H1 (cell line): ENCODE results near the gene CAMTA1. TPM values are rescaled to one million over a fixed set of nuclear protein-coding genes. Genes with fewer than 3 reads are reported as not detected.
A peak's percentile ranks its signal among the peaks of the same experiment; 100 is the strongest.

Experiments used
- CTCF ChIA-PET: fragments of 300-600 bp; sonication (Branson Sonifier 250); formaldehyde crosslinking; loops from one replicate; lab custom pipeline; 2021; ENCODE audit not compliant: partially characterized antibody; lab: Charles Lee
- POLR2A ChIA-PET: fragments of 300-600 bp; sonication (Branson Sonifier 250); formaldehyde crosslinking; loops from one replicate; lab custom pipeline; 2021; ENCODE audit warnings: inconsistent platforms; ENCODE audit not compliant: partially characterized antibody; lab: Charles Lee
- DNase-seq, 2 experiments: peaks; one replicate each; pipeline versions ENCODE4 v3.0.0 to v3.0.0-alpha.2; 2010 to 2022; ENCODE audit warnings: low spot score in 2 of 2, low read depth in 1 of 2, mixed read lengths in 1 of 2
- FAIRE-seq: peaks from 2 replicates; lab custom pipeline; 2011; peaks lifted over from hg19 to GRCh38; lab: Jason Lieb, UNC
- H2AFZ ChIP-seq: 2 replicates; pipeline ENCODE4 v1.8.1; 2012; ENCODE audit warnings: low read length, inconsistent platforms
- H2AK5ac ChIP-seq: 2 replicates; pipeline ENCODE4 v1.6.1; 2013; ENCODE audit warnings: low read depth, low read length
- H2BK120ac ChIP-seq: replicated peaks from 2 replicates; pipeline ENCODE3; 2013; ENCODE audit warnings: low read depth, low read length, inconsistent platforms
- H2BK12ac ChIP-seq: 2 replicates; pipeline ENCODE4 v1.6.1; 2013; ENCODE audit warnings: low read depth, low read length
- H2BK15ac ChIP-seq: 2 replicates; pipeline ENCODE4 v1.6.1; 2013; ENCODE audit warnings: low read length
- H2BK20ac ChIP-seq: 2 replicates; pipeline ENCODE4 v1.6.1; 2013; ENCODE audit warnings: low read length
- H2BK5ac ChIP-seq: 2 replicates; pipeline ENCODE4 v1.6.1; 2013; ENCODE audit warnings: low read depth, low read length
- H3K14ac ChIP-seq: 2 replicates; pipeline ENCODE4 v1.6.1; 2013; ENCODE audit warnings: inconsistent platforms; ENCODE audit not compliant: insufficient read length
- H3K18ac ChIP-seq: 2 replicates; pipeline ENCODE4 v1.6.1; 2013; ENCODE audit warnings: low read length; ENCODE audit errors: extremely low read depth
- H3K23ac ChIP-seq: 2 replicates; pipeline ENCODE4 v1.6.1; 2013; ENCODE audit warnings: inconsistent platforms; ENCODE audit not compliant: insufficient read length
- H3K23me2 ChIP-seq: 2 replicates; pipeline ENCODE4 v1.6.1; 2013; ENCODE audit warnings: low read depth, low read length
- H3K27ac ChIP-seq: 2 replicates; pipeline ENCODE4 v1.6.1; 2011; ENCODE audit warnings: low read depth, low read length, inconsistent platforms
- H3K27me3 ChIP-seq, 4 experiments: replicated peaks in 1 of 4; 1 replicate in 1 of 4; 2 replicates in 3 of 4; pipeline versions ENCODE4 v1.6.1 to v1.8.1; 2011 to 2013; ENCODE audit warnings: low read length in 3 of 4, mild to moderate bottlenecking in 3 of 4, inconsistent platforms in 2 of 4, mixed read lengths in 2 of 4, moderate library complexity in 1 of 4; ENCODE audit not compliant: control insufficient read depth in 3 of 4, insufficient read depth in 3 of 4; ENCODE audit errors: extremely low read depth in 1 of 4
- H3K36me3 ChIP-seq, 4 experiments: 2 replicates each; pipeline versions ENCODE4 v1.6.1 to v1.8.1; 2011 to 2013; ENCODE audit warnings: mild to moderate bottlenecking in 4 of 4, low read length in 3 of 4, moderate library complexity in 2 of 4, control low read depth in 1 of 4, inconsistent platforms in 1 of 4; ENCODE audit not compliant: insufficient read depth in 4 of 4, control insufficient read depth in 2 of 4
- H3K4ac ChIP-seq: replicated peaks from 2 replicates; pipeline ENCODE3; 2013; ENCODE audit warnings: low read length, low read depth, mixed read lengths, inconsistent platforms; ENCODE audit not compliant: insufficient read length
- H3K4me1 ChIP-seq, 4 experiments: replicated peaks in 1 of 4; 1 replicate in 1 of 4; 2 replicates in 3 of 4; pipeline versions ENCODE4 v1.6.1 to v1.8.1; 2011 to 2013; ENCODE audit warnings: low read length in 3 of 4, inconsistent platforms in 2 of 4, mixed read lengths in 1 of 4; ENCODE audit not compliant: insufficient read depth in 4 of 4, control insufficient read depth in 3 of 4
- H3K4me2 ChIP-seq, 2 experiments: 2 replicates each; pipeline versions ENCODE4 v1.6.1 to v1.8.1; 2011 to 2013; ENCODE audit warnings: low read depth in 2 of 2, low read length in 2 of 2, control low read depth in 1 of 2, inconsistent platforms in 1 of 2, mild to moderate bottlenecking in 1 of 2; ENCODE audit not compliant: insufficient read depth in 1 of 2
- H3K4me3 ChIP-seq, 4 experiments: fragments of 200-600, 300-600 bp in 1 of 4; sonication (generic), shearing (Covaris generic), sonication (Bioruptor Twin) in 1 of 4; 2 replicates each; pipeline versions ENCODE4 v1.5.1 to v1.8.1; 2011 to 2016; ENCODE audit warnings: low read length in 4 of 4, low read depth in 3 of 4, control low read depth in 2 of 4, inconsistent platforms in 2 of 4, mild to moderate bottlenecking in 2 of 4, mixed read lengths in 1 of 4, moderate library complexity in 1 of 4; ENCODE audit not compliant: insufficient read depth in 2 of 4; ENCODE audit errors: extremely low read depth in 1 of 4
- H3K56ac ChIP-seq: replicated peaks from 2 replicates; pipeline ENCODE3; 2013; ENCODE audit warnings: low read depth, mild to moderate bottlenecking, mixed read lengths, low read length, inconsistent platforms; ENCODE audit not compliant: insufficient read length
- H3K79me1 ChIP-seq: 2 replicates; pipeline ENCODE4 v1.6.1; 2013; ENCODE audit warnings: low read depth, low read length, control low read depth
- H3K79me2 ChIP-seq, 2 experiments: 2 replicates each; pipeline versions ENCODE4 v1.6.1 to v1.8.1; 2012 to 2013; ENCODE audit warnings: low read length in 2 of 2, mild to moderate bottlenecking in 2 of 2, inconsistent platforms in 1 of 2; ENCODE audit not compliant: insufficient read depth in 2 of 2, control insufficient read depth in 1 of 2
- H3K9ac ChIP-seq, 4 experiments: replicated peaks in 1 of 4; 1 replicate in 1 of 4; 2 replicates in 3 of 4; pipeline versions ENCODE4 v1.6.1 to v1.8.1; 2011 to 2013; ENCODE audit warnings: low read depth in 3 of 4, low read length in 3 of 4, control low read depth in 2 of 4, mild to moderate bottlenecking in 2 of 4, moderate library complexity in 2 of 4, inconsistent platforms in 1 of 4; ENCODE audit errors: extremely low read depth in 1 of 4
- H3K9me3 ChIP-seq, 2 experiments: 2 replicates each; pipeline versions ENCODE4 v1.6.1 to v1.8.1; 2012 to 2013; ENCODE audit warnings: mild to moderate bottlenecking in 2 of 2, moderate library complexity in 2 of 2, control low read depth in 1 of 2, inconsistent platforms in 1 of 2, low read depth in 1 of 2, low read length in 1 of 2, mixed read lengths in 1 of 2; ENCODE audit not compliant: insufficient read depth in 2 of 2
- H4K20me1 ChIP-seq, 2 experiments: replicated peaks in 1 of 2; 2 replicates each; pipeline versions ENCODE3 to v1.8.1; 2011 to 2013; ENCODE audit warnings: inconsistent platforms in 2 of 2, low read length in 2 of 2, mild to moderate bottlenecking in 1 of 2; ENCODE audit not compliant: insufficient read depth in 2 of 2, control insufficient read depth in 1 of 2
- H4K5ac ChIP-seq: 2 replicates; pipeline ENCODE4 v1.6.1; 2013; ENCODE audit warnings: low read length, low read depth, mixed read lengths, inconsistent platforms; ENCODE audit not compliant: insufficient read length
- H4K8ac ChIP-seq: 2 replicates; pipeline ENCODE4 v1.8.0; 2013; ENCODE audit warnings: mild to moderate bottlenecking, moderate library complexity, low read length, inconsistent platforms; ENCODE audit not compliant: insufficient read depth; ENCODE audit errors: extremely low read depth
- H4K91ac ChIP-seq: replicated peaks from 2 replicates; pipeline ENCODE3; 2013; ENCODE audit warnings: low read length, mixed read lengths, inconsistent platforms; ENCODE audit not compliant: insufficient read length
- BACH1 ChIP-seq: IDR thresholded peaks from 2 replicates; pipeline ENCODE4 v1.6.1; 2012; ENCODE audit warnings: low read length, improper control_type of control experiment
- CBX8 ChIP-seq: fragments of 300-800, 300-1000 bp; sonication (generic); IDR thresholded peaks from 2 replicates; pipeline ENCODE4 v1.7.1; 2016; ENCODE audit warnings: low read depth, low read length, borderline replicate concordance
- CTBP2 ChIP-seq: IDR thresholded peaks from 2 replicates; pipeline ENCODE4 v1.7.0; 2011; ENCODE audit warnings: borderline replicate concordance, mild to moderate bottlenecking, moderate library complexity, mixed read lengths, low read length; ENCODE audit not compliant: insufficient read depth, insufficient read length
- EGR1 ChIP-seq: IDR thresholded peaks from 2 replicates; pipeline ENCODE4 v1.6.1; 2011; ENCODE audit warnings: low read depth, low read length, borderline replicate concordance
- KDM5A ChIP-seq: fragments of 200-600 bp; IDR thresholded peaks from 2 replicates; pipeline ENCODE4 v1.7.1; 2012; ENCODE audit warnings: mild to moderate bottlenecking, low read length, inconsistent platforms, mixed read lengths
- POLR2A ChIP-seq, 2 experiments: IDR thresholded peaks; 1 replicate in 1 of 2; 2 replicates in 1 of 2; pipeline ENCODE4 v1.6.1; 2011; ENCODE audit warnings: low read depth in 2 of 2, low read length in 2 of 2, mild to moderate bottlenecking in 2 of 2; ENCODE audit errors: control extremely low read depth in 1 of 2
- RXRA ChIP-seq: IDR thresholded peaks from 2 replicates; pipeline ENCODE4 v1.6.1; 2011; ENCODE audit warnings: low read depth, mild to moderate bottlenecking, low read length, moderate library complexity; ENCODE audit not compliant: insufficient read depth
- SAP30 ChIP-seq: fragments of 300-600 bp; sonication (generic); IDR thresholded peaks from 2 replicates; pipeline ENCODE4 v1.7.1; 2012; ENCODE audit warnings: low read length, moderate library complexity, mild to moderate bottlenecking, inconsistent platforms; ENCODE audit not compliant: insufficient read depth, insufficient replicate concordance
- SIX5 ChIP-seq: IDR thresholded peaks from 2 replicates; pipeline ENCODE4 v1.6.1; 2011; ENCODE audit warnings: mild to moderate bottlenecking, low read depth, low read length
- SRF ChIP-seq: IDR thresholded peaks from 2 replicates; pipeline ENCODE4 v1.6.1; 2011; ENCODE audit warnings: mild to moderate bottlenecking, low read depth, low read length, moderate library complexity
- TAF7 ChIP-seq: optimal IDR thresholded peaks from 2 replicates; pipeline ENCODE3; 2011; ENCODE audit warnings: low read depth, mild to moderate bottlenecking, inconsistent platforms, low read length, moderate library complexity, borderline replicate concordance
- TBP ChIP-seq: IDR thresholded peaks from 2 replicates; pipeline ENCODE4 v1.6.1; 2011; ENCODE audit warnings: low read depth, low read length, improper control_type of control experiment
- WGBS, 2 experiments: shearing (Covaris generic) in 1 of 2; methylation state at CpG; one replicate each; pipeline versions ENCODE4 v1.1.6 to v1.1.7; 2013 to 2015; ENCODE audit warnings: low lambda C conversion rate in 2 of 2, mixed read lengths in 2 of 2, inconsistent platforms in 1 of 2, low coverage in 1 of 2, missing lambda C conversion rate in 1 of 2; ENCODE audit not compliant: insufficient replicate concordance in 2 of 2, insufficient coverage in 1 of 2, insufficient read length in 1 of 2; ENCODE audit errors: extremely low coverage in 1 of 2, missing lambda C conversion rate in 1 of 2; 5-methylcytosine and 5-hydroxymethylcytosine counted together
- polyA plus RNA-seq, 7 experiments: library from polyadenylated mRNA; depleted of rRNA in 3 of 7; stranded (reverse) in 5 of 7; unstranded in 2 of 7; fragments of >200 nt in 5 of 7; fragments of 200-250 nt in 2 of 7; gene quantifications; 1 replicate in 5 of 7; 2 replicates in 1 of 7; 4 replicates in 1 of 7; pipeline versions ENCODE4 v1.2.1 to v1.2.3, GENCODE V29; 2011 to 2013; ENCODE audit warnings: missing spikeins in 2 of 7, mixed read lengths in 2 of 7
- total RNA-seq: library from RNA; stranded (reverse); fragmentation: NEBNext Ultra II Directional; extraction: Animal tissue kit (Norgen Biotek cat#: 25700); gene quantifications from 2 replicates; pipeline ENCODE4 v1.2.1, GENCODE V29; 2021
- TF ChIP-seq, protein P1 (sequence below): IDR thresholded peaks from 2 replicates; pipeline ENCODE4 v1.6.1; 2012; ENCODE audit warnings: inconsistent platforms

Gene CAMTA1
- total and polyA plus RNA-seq, 2 of the 8 experiments (the other 6 are each of a cell fraction or from before 2014, with no cell fraction given): 65.0 to 119 TPM

DNA sequence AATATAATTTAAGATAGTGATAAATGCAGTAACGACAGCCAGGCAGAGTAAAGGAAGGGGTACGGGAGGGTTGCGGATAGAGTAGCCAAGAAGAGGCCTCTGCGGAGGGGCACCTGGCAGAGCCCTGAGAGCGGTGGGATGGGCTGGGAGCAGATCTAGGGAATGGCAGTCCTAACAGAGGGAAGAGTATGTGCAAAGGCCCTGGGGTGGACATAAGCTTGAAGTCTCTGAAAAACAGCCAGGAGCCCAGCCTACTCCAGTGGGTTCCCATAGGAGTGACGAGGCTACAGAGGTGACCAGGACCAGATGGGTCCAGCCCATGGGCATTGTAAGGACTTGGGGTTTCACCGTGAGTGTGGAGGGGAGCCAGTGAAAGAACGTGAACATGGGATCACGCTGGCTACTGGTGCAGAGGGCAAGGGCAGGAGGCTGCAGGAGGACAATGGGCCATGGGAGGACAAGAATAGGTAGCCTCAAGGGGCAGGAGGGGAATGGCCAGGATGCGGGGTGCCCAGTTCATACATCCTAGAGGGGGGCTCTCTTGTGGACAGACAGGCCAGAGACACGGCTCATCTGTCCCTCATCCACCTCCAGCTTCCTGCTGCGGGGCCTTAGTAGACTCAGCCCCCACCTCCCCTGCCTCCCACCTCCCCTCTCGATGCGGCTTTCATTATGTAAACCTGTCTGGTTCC is 800.1 kb downstream of the CAMTA1 start:
- peaks cover 0 to 8% (median 0%) of the 10 kb centered on the region in 4 experiments; a peak in 1 of 7 replicates for H3K4me1 ChIP-seq
- no peak overlapping the region for H3K23ac ChIP-seq
- H3K14ac ChIP-seq: no peak overlapping the region
- H3K4me3 ChIP-seq: no peak overlapping the region
- no peak overlapping the region for H3K9ac ChIP-seq
- no peak overlapping the region for H3K18ac ChIP-seq
- no peak overlapping the region for H2BK120ac ChIP-seq
- no peak overlapping the region for H4K5ac ChIP-seq
- H4K91ac ChIP-seq: no peak overlapping the region
- ChIA-PET CTCF (interaction anchor here (0.6 to 6.7 kb wide), 11 partner anchors 10 to 132 kb away, joined by 3 to 36 read pairs (median 3); no protein-coding TSS in a partner anchor), POLR2A (no interaction called here)
- no peak overlapping the region for H2AFZ ChIP-seq
- no peak overlapping the region for H4K8ac ChIP-seq
- no peak for DNase-seq
- no peak overlapping the region for H3K56ac ChIP-seq
- H2AK5ac ChIP-seq: no peak overlapping the region
- no peak overlapping the region for H2BK15ac ChIP-seq
- no peak overlapping the region; the same call in 1 of the 2 replicates for H2BK5ac ChIP-seq
- H3K79me1 ChIP-seq: no peaks in the 10 kb centered on the region
- no peak overlapping the region for H3K4me2 ChIP-seq
- FAIRE-seq: no peak
- no peak overlapping the region for H3K27ac ChIP-seq
- no peaks in the 10 kb centered on the region for H3K9me3 ChIP-seq
- H3K36me3 ChIP-seq: no peaks in the 10 kb centered on the region
- no peak overlapping the region for H2BK20ac ChIP-seq
- no peaks in the 10 kb centered on the region for H4K20me1 ChIP-seq
- 88% methylated on average over 9 of the region's 14 CpGs; no CpG with 5 or more reads in 1 of the 2 experiments for WGBS, 2 experiments
- H3K4ac ChIP-seq: no peak overlapping the region
- H3K23me2 ChIP-seq: no peaks in the 10 kb centered on the region
- H3K27me3 ChIP-seq: no peaks in the 10 kb centered on the region; a peak in 1 of 7 replicates
- H3K79me2 ChIP-seq: no peaks in the 10 kb centered on the region
- H2BK12ac ChIP-seq: 0 out of 2 replicates have a peak overlapping the region, but pooled peaks have one; percentile 9
- TF ChIP-seq SAP30 (no peak), POLR2A (IDR thresholded peaks at IDR 0.05; ENCODE audit: control extremely low read depth in 1 of 2, low read depth in 2 of 2, low read length in 2 of 2) (no peak), BACH1 (no peak), EGR1 (no peak), RXRA (no peak), SIX5 (no peak), TAF7 (no peak), KDM5A (no peak), TBP (no peak), CTBP2 (no peak), CBX8 (no peak), SRF (no peak)
- TF ChIP-seq, protein P1, sequence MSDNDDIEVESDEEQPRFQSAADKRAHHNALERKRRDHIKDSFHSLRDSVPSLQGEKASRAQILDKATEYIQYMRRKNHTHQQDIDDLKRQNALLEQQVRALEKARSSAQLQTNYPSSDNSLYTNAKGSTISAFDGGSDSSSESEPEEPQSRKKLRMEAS: no peak
